GM18517 (cell line): ENCODE data around the gene SLC26A2.
"Not testable (repeated sequence)": the region's sequence is repeated elsewhere in the genome, so short reads cannot be mapped to it uniquely, and the experiment has no call there.

ENCODE experiments used
- ATAC-seq: cut with Tn5 transposase; IDR thresholded peaks from one replicate; pipeline ENCODE4 v1.9.1; 2021; ENCODE audit warnings: mild to moderate bottlenecking, moderate library complexity; ENCODE audit not compliant: unreplicated experiment

Gene SLC26A2

GRCh38 chr5:149936700-149937091 is 23.9 kb upstream of the SLC26A2 start:
- ATAC-seq = no peak

- no peak for ATAC-seq
These were observed 22.9 kb upstream of the SLC26A2 start for GRCh38 chr5:149937610-149938009.

- no peak for ATAC-seq
These were observed 22.3 kb upstream of the SLC26A2 start for GRCh38 chr5:149938279-149938678.

DNA sequence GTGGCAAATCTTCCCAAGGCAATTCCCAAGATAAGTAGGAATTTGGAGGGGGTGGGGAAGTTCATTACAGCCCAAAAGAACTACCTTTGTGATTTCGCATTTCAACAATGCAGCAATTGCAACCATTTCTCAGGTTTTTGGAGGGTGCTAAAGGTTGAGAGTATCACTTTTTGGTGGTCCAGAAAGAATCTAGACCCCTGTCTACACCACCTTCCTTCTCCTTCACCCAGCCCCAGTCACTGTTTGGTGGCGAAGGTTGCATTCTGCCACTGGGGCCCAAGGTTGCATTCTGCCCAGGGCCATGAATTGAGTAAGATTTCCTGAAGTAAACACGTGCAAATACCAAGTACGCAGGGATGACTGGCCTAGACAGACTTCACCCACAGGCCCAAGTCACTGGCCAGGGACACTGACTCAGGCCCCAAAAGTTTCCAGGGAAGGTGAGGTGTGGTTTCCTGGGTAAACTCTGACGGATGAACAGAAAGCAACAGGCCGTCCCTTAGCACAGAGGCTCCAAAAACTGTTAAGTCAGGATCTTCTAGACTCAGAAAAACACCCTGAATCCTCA is 21.7 kb upstream of the SLC26A2 start:
- no peak for ATAC-seq

DNA sequence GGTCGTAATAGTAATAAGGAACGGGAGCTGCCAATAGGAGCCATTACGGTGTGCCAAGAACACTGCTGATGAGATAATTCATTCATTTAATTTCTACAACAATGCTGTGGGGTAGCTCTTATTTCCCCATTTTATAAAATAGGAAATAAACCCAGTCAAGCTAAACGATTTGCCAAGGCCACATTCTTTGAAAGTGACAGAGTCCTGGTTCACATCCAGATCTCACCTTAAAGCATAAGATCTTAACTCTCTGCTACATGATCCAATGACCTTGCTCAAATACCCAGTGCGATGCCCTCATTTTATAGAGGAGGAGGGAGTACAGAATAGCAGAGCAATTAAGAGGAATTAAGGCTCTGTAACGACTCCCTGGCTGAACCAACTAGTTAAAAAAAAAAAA is 21.0 kb upstream of the SLC26A2 start:
- ATAC-seq = no peak

GRCh38 chr5:149940077-149940574 is 20.4 kb upstream of the SLC26A2 start:
- ATAC-seq = peak; percentile 71

GRCh38 chr5:149940941-149941644 is 19.5 kb upstream of the SLC26A2 start:
- no peak for ATAC-seq

DNA sequence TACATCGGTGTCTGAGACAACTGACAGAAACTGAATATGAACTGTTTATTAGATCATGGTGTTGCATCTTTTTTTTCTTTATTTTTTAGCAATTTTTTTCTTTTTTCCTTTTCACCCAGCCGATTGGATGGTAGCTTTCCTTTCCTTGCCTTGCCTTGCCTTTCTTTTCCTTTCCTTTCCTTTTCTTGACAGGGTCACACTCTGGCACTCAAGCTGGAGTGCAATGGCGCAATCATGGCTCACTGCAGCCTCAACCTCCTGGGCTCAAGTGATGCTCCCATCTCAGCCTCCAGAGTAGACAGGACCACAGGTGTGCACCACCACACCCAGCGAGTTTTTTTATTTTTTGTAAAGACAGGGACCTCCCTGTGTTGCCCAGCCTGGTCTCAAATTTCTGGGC is 18.8 kb upstream of the SLC26A2 start:
- no peak for ATAC-seq

DNA sequence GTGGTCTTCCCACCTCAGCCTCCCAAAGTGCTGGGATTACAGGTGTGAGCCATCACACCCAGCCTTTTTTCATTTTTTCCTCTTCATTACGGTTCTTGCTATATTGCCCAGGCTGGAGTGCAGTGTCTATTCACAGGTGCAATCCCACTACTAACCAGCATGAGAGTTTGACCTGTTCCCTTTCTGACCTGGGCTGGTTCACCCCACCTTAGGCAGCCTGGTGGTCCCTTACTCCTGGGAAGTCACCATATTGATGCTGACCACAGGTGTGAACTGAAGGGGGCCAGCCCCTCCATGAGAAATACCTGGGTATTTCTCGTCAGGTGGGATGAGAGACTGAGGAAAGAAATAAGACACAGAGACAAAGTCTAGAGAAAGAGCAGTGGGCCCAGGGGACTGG is 18.4 kb upstream of the SLC26A2 start:
- ATAC-seq = no peak

GRCh38 chr5:149942741-149943169 is 17.8 kb upstream of the SLC26A2 start:
- ATAC-seq = not testable (repeated sequence)

DNA sequence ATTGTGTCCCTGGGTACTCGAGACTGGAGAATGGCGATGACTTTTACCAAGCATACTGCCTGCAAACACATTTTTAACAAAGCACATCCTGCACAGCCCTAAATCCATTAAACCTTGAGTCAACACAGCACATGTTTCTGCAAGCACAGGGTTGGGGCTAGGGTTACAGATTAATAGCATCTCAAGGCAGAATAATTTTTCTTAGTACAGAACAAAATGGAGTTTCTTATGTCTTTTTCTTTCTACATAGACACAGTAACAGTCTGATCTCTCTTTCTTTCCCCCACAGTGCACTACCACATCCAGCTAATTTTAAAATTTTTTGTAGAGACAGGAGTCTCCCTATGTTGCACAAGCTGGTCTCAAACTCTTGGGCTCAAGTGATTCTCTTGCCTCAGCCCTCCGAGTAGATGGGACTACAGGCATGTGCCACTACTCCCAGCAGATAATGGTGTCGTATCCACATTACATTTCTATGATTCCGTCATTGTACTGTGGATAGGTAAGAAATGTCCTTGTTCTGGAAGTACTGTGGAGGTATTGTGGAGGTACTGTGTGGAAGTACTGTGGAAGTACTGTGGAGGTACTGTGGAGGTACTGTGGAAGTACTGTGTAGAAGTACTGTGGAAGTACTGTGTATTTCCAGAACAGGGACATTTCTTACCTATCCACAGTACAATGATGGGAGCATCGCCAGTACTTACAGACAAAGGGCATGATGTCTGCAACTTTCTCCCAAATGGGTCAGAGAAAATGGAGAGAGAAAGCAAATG is 17.2 kb upstream of the SLC26A2 start:
- ATAC-seq = not testable (repeated sequence)

DNA sequence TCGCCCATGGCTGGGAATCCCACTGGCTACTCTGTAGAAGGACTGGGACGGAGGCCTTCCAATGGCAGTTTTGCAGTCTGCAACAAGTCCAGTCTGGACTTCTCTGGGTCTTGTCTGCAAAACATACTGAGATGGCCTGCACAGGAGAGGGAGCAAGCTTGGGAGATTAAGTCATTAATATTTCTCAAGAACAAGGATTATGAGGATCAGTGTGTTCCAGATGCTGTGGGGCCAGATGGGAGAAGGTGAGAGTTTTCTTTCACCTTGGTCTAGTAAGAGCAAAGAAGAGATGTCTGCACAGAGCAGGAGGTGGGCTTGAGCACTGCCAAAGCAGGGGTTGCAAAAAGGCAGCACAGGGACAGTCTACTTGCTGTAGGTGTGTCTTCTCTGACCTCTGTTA is 15.9 kb upstream of the SLC26A2 start, which contains the start of gene PDE6A:
PDE6A (minus strand) TSS at position 128 of the 400 bp plus-strand sequence; CDS start at position 8, 120 bp downstream.
- ATAC-seq = no peak

GRCh38 chr5:149946118-149946517 is 14.4 kb upstream of the SLC26A2 start:
- no peak for ATAC-seq

- no peak for ATAC-seq
These were observed 11.6 kb upstream of the SLC26A2 start for GRCh38 chr5:149948993-149949392.

- ATAC-seq = no peak
These were observed 9.3 kb upstream of the SLC26A2 start for GRCh38 chr5:149951138-149951749.

- no peak for ATAC-seq
These were observed 7.0 kb upstream of the SLC26A2 start for GRCh38 chr5:149953436-149954121.

- no peak for ATAC-seq
These were observed 5.8 kb upstream of the SLC26A2 start for GRCh38 chr5:149954798-149955197.

DNA sequence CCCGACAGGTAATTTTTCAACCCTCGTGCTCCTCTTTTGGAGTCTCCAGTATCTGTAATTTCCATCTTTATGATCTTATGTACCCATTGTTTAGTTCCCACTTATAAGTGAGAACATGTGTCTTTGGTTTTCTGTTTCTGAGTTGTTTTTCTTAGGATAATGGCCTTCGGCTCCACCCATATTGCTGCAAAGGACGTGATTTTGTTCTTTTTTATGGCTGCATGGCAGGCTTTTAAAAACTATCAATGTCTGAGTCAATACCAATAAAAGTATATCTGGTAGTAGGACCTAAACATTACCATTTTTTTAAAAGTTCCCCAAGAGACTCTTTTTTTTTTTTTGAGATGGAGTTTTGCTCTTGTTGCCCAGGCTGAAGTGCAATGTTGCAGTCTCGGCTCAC is 3.9 kb upstream of the SLC26A2 start:
- ATAC-seq = no peak

GRCh38 chr5:149957855-149958254 is 2.7 kb upstream of the SLC26A2 start:
- no peak for ATAC-seq

DNA sequence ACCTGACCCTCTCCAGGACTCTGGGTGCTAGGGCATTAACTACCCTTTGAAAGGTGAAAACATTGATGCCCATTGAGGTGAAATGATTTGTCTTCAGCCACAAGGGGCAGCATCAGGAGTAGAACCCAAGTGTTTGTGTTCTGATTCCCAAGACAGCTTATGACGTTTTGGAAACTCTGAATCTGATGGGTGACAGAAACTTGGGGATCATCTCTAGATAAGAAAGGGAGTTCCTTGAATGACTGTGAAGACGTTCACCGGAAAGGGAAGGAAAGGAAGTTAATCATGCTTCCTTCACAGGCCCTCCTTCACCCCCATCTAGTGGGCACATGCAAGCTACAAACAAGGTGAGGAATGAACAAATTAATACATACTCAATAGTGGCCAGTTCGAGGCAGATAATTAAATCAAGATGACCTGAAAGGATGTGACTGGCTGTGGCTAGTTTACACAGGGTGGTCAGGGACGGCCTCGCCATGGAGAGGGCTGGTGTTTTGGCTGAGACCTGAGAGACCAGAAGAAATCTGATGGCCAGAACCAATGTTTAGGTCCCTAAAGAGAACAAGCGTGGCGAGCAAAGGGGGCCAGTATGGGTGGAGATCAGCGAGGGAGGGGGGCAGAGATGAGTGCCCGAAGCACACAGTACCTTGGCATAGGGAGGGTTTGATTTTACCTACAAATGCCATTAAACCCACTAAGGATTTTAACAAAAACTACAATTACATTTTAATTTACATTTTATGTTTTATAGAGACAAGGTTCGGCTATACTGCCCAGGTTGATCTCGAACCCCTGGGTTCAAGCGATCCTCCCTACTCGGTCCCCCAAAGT is 937 bp upstream of the SLC26A2 start:
- no peak for ATAC-seq
